ENCODE data around the gene DNAJC5.

DNAJC5 gene

DNA sequence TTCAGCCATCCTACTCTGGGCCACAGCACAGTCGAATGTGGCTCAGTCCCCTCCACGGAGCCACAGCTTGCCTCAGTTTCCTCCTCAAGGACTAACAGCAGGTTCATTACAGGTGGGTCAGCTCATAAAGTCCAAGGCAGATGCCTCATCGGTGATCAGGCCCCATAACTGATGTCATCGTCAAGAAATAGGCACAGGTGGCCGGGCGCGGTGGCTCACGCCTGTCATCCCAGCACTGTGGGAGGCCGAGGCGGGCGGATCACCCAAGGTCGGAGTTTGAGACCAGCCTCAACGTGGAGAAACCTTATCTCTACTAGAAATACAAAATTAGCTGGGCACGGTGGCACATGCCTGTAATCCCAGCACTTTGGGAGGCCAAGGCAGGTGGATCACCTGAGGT is 57.8 kb downstream of the DNAJC5 start:
- no peak for DNase-seq (ENCODE audit: low read depth)
- no peak overlapping the region for H3K4me3 ChIP-seq (ENCODE audit: low read length)
- TF ChIP-seq, protein P1, sequence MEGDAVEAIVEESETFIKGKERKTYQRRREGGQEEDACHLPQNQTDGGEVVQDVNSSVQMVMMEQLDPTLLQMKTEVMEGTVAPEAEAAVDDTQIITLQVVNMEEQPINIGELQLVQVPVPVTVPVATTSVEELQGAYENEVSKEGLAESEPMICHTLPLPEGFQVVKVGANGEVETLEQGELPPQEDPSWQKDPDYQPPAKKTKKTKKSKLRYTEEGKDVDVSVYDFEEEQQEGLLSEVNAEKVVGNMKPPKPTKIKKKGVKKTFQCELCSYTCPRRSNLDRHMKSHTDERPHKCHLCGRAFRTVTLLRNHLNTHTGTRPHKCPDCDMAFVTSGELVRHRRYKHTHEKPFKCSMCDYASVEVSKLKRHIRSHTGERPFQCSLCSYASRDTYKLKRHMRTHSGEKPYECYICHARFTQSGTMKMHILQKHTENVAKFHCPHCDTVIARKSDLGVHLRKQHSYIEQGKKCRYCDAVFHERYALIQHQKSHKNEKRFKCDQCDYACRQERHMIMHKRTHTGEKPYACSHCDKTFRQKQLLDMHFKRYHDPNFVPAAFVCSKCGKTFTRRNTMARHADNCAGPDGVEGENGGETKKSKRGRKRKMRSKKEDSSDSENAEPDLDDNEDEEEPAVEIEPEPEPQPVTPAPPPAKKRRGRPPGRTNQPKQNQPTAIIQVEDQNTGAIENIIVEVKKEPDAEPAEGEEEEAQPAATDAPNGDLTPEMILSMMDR (conservative IDR thresholded peaks at IDR 0.05; ENCODE audit: low read length), result no peak

DNA sequence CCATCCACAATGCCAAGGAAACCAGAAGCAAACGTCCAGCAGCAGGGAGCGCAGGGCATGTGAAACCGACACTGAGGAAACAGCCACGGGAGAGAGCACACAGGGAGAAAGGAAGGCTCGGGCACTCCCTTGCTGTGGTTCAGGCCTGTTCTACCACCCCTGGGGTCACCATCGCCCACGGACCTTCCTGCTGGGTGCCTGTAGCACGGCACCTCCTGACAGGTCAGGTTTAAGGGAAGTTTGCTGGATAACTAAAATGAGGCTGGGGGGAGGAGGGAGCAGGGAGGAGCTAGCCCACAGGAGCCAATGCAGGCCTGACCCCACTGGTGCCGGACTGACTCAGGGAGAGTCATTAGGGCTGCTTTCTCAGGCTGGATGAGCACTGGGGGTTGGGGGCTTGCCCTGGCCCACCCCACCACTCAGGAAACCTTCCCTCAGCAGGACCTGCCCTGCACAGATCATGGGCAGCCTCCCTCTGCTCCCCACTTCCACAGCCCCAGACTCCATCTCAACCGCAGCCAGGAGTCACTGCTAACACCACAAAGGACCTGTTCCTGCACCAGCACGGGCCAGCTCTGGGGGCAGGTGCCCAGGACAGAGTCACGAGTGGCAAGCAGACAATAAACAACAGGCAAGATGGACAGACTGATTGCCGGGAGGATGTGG is 59.0 kb downstream of the DNAJC5 start:
- peak overlapping the region; percentile 82 for H3K4me3 ChIP-seq (ENCODE audit: low read length)
- TF ChIP-seq, protein P1 (conservative IDR thresholded peaks at IDR 0.05; ENCODE audit: low read length), result no peak

DNA sequence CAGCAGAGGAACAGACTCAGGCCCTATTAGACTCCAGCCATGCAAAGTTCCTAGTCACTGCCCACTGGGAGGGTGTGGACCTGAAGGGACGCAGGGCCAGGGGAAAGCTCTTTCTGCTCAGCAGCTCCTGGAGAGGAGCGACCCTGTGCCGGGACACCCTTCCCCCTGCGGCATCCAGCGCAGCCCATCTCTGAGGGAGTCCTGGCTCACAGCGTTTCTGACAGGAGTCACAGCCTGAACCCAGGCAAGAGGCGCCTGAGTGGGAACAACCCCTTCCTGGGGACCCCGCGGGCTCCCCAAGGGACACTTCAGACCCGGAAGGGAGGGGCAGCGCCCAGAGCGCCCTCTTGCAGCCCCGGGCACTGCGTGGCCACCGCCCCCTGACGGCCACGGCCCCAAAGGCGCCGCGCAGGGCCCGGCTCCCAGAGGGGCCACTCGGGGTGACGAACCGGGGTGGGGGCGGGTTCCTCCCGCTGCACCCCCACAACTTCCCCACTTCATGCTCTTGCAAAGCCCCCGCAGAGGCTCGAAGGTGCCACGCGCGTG is 60.4 kb downstream of the DNAJC5 start:
- H3K4me3 ChIP-seq (ENCODE audit: low read length), result peak overlapping the region; percentile 82
- DNase-seq (ENCODE audit: low read depth), result peak; percentile 31
- TF ChIP-seq, protein P1 (conservative IDR thresholded peaks at IDR 0.05; ENCODE audit: low read length), result peak; percentile 22; the same call in 1 of the 2 replicates

More for the DNA sequence above, 59.0 kb downstream of the DNAJC5 start:
- no peak for DNase-seq (ENCODE audit: low read depth)

DNA sequence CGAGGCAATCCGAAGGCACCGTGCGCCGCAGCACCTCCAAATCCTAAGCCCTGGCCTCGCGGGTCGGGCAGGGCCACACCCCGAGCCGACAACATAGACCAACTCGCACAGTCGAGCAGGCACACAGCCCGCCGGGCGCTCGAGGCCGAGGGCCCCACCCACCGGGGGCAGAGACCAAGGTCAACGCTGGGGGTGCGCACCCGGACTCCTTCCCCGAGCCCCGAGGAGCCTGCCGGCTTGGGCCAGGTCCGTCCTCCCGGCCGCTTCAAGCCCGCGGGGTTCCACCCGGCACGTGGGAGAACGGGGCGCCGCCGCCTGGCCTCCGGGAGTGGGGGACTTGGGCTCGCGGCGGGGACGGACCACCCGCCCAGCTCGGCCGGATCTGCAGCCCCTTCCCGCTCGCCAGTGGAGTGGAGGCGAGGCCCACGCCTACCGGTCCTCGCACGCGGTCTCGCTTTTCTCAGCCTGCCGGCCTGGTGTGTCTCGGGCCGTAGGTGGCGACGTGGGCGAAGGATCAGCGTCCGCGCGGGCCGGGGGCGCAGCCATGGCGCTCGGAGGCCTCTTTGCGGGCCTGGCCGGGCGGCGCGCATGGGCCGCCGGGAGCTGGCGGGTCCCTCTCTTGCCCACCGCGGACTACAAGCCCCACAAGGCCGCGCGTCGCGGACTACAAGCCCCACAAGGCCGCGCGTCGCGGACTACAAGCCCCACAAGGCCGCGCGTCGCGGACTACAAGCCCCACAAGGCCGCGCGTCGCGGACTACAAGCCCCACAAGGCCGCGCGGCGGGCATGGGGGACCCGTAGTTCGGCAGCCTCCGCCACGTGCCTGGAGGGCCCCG is 61.1 kb downstream of the DNAJC5 start, which contains the start of gene UCKL1:
TSS of gene UCKL1 (minus strand) at position 590 of the 837 bp plus-strand sequence. CDS start at position 546, 44 bp downstream.
- DNase-seq (ENCODE audit: low read depth), result peak; percentile 91
- H3K4me3 ChIP-seq (ENCODE audit: low read length), result peak within 1 kb of the TSS; percentile 82
- TF ChIP-seq, protein P1 (conservative IDR thresholded peaks at IDR 0.05; ENCODE audit: low read length), result no peak

DNA sequence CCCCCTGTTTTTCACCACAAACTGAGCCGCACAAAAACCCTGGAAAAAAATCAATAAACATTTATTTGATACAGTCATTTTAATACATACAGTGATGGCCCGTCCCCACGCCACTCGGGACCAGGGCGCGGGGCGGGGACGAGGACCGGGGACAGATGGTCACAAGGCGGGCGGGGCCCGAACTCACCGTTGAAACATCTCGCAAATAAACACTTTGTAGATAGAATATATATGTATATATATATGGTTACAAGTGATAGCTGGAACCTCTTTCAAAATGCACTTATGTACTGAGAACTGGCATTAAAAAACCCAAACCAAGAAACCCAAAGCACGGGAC is 61.7 kb downstream of the DNAJC5 start:
- no peak for DNase-seq (ENCODE audit: low read depth)
- peak overlapping the region; percentile 58 for H3K4me3 ChIP-seq (ENCODE audit: low read length)
- TF ChIP-seq, protein P1 (conservative IDR thresholded peaks at IDR 0.05; ENCODE audit: low read length), result no peak

DNA sequence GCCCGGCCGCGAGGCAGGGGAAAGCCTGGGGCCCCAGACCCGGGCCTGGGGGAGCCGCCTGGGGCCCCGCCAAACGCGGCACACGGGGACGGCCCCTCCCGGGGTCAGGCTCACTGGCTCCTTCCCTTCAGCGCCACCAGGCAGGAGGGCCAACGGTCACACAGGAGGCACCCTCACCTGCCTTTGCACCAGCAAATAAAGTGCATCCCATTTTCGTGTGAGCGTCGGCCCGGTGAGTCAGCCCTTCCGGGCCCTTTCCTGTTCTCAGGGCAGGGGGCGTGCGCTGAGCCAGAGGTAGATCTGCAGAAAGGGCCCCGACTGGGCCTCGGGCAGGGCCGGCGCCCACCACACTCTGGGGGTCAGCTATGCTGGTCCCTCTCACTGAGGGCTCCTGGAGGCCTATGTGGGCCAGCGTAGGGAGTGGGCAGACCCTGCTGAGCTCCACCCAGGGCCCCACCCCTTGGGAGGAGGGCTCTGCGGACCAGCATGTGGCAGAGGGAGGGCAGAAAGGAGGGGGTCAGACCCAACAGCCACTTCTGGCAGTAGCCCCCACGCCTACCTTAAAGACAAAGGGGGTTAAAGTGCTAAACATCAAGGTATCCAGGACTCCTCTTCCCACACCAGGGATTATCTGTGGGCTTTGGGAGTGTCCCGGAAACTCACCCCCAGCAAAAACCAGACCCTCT is 62.2 kb downstream of the DNAJC5 start:
- peak; percentile 56 for DNase-seq (ENCODE audit: low read depth)
- peak overlapping the region; percentile 58 for H3K4me3 ChIP-seq (ENCODE audit: low read length)
- TF ChIP-seq, protein P1 (conservative IDR thresholded peaks at IDR 0.05; ENCODE audit: low read length), result no peak
